Measurements from ENCODE around the gene SKIC8. TPM values are rescaled to one million over a fixed set of nuclear protein-coding genes. Genes with fewer than 3 reads are reported as not detected.

The SKIC8 gene
- total RNA-seq, 1 experiment from 2014 or later = 55.5 TPM

DNA sequence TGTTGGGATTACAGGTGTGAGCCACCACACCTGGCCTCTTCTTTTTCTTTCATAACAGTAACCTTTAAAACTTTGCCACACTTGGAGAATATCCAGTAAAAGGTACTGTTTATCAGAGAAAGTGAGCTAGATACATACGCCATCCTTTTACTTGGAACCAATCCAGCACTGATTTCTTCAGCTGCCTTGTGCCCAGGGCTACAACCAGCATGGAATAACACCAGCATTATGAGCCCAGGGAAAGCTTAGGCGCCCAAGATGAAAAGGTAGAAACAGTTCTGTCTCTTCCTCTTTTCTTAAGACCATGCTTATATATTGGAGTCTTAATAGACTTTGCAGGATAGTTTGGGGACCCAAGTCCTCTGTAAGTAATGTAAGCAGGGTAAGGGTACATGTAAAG, 8.4 kb downstream of the SKIC8 start:
- BruUV-seq (replicated peaks) = no TSS peak
- Histone ChIP-seq H3K4me3 (ENCODE audit: low read depth, low read length, poor library complexity, severe bottlenecking) (no peak overlapping the region), H3K36me3 (ENCODE audit: insufficient read depth, low read length, poor library complexity, severe bottlenecking) (peaks cover 28% of the 10 kb centered on the region), H3K27me3 (replicated peaks; ENCODE audit: insufficient read depth, low read depth, low read length, poor library complexity) (no peaks in the 10 kb centered on the region), H3K27ac (ENCODE audit: low read depth, low read length, poor library complexity, severe bottlenecking) (no peak overlapping the region), H3K4me1 (ENCODE audit: insufficient read depth, low read length, poor library complexity, severe bottlenecking) (no peaks in the 10 kb centered on the region), H3K9me3 (ENCODE audit: low read depth, low read length, poor library complexity, severe bottlenecking) (no peaks in the 10 kb centered on the region)
- ChIA-PET CTCF (no interaction called here), POLR2A (ENCODE audit: low non-redundant PET) (interaction anchor here (0.7 kb wide), 1 partner anchor 8 kb away, joined by 5 read pairs; the partner anchor contains the start of gene SKIC8)
- DNase-seq (ENCODE audit: low spot score) = no peak
- TF ChIP-seq CTCF (conservative IDR thresholded peaks at IDR 0.05; ENCODE audit: low read depth, low read length) (no peak), EZH2 (IDR thresholded peaks at IDR 0.05; ENCODE audit: borderline replicate concordance, low read depth, low read length, poor library complexity, severe bottlenecking) (no peak)
- intact Hi-C loops (cut with micrococcal nuclease; ENCODE audit: unreplicated experiment) = no loop called here

- no TSS peak for BruUV-seq (replicated peaks)
- H3K9me3 ChIP-seq (ENCODE audit: low read depth, low read length, poor library complexity, severe bottlenecking) = no peaks in the 10 kb centered on the region
- intact Hi-C loops (cut with micrococcal nuclease; ENCODE audit: unreplicated experiment) = no loop called here
- peaks cover 28% of the 10 kb centered on the region for H3K36me3 ChIP-seq (ENCODE audit: insufficient read depth, low read length, poor library complexity, severe bottlenecking)
- DNase-seq (ENCODE audit: low spot score) = no peak
- H3K27me3 ChIP-seq (replicated peaks; ENCODE audit: insufficient read depth, low read depth, low read length, poor library complexity) = no peaks in the 10 kb centered on the region
- ChIA-PET POLR2A (ENCODE audit: low non-redundant PET) (no interaction called here), CTCF (no interaction called here)
- TF ChIP-seq EZH2 (IDR thresholded peaks at IDR 0.05; ENCODE audit: borderline replicate concordance, low read depth, low read length, poor library complexity, severe bottlenecking) = no peak
- no peak for TF ChIP-seq CTCF (conservative IDR thresholded peaks at IDR 0.05; ENCODE audit: low read depth, low read length)
- H3K27ac ChIP-seq (ENCODE audit: low read depth, low read length, poor library complexity, severe bottlenecking) = no peak overlapping the region
- H3K4me1 ChIP-seq (ENCODE audit: insufficient read depth, low read length, poor library complexity, severe bottlenecking) = no peaks in the 10 kb centered on the region
- H3K4me3 ChIP-seq (ENCODE audit: low read depth, low read length, poor library complexity, severe bottlenecking) = no peak overlapping the region
Observed at GRCh38 chr15:78290222-78290621, 9.2 kb downstream of the SKIC8 start.

GRCh38 chr15:78284758-78285157, 14.7 kb downstream of the SKIC8 start:
- DNase-seq (ENCODE audit: low spot score) = no peak
- H3K27me3 ChIP-seq (replicated peaks; ENCODE audit: insufficient read depth, low read depth, low read length, poor library complexity) = no peaks in the 10 kb centered on the region
- peak; percentile 31; the same call in 1 of the 2 replicates for TF ChIP-seq CTCF (conservative IDR thresholded peaks at IDR 0.05; ENCODE audit: low read depth, low read length)
- no peak for TF ChIP-seq EZH2 (IDR thresholded peaks at IDR 0.05; ENCODE audit: borderline replicate concordance, low read depth, low read length, poor library complexity, severe bottlenecking)
- no peaks in the 10 kb centered on the region for H3K4me1 ChIP-seq (ENCODE audit: insufficient read depth, low read length, poor library complexity, severe bottlenecking)
- POLR2A ChIA-PET (ENCODE audit: low non-redundant PET) = no interaction called here
- intact Hi-C loops (cut with micrococcal nuclease; ENCODE audit: unreplicated experiment) = no loop called here
- peaks cover 23% of the 10 kb centered on the region for H3K36me3 ChIP-seq (ENCODE audit: insufficient read depth, low read length, poor library complexity, severe bottlenecking)
- no peaks in the 10 kb centered on the region for H3K9me3 ChIP-seq (ENCODE audit: low read depth, low read length, poor library complexity, severe bottlenecking)
- BruUV-seq (replicated peaks) = no TSS peak
- H3K4me3 ChIP-seq (ENCODE audit: low read depth, low read length, poor library complexity, severe bottlenecking) = no peak overlapping the region
- CTCF ChIA-PET = no interaction called here
- H3K27ac ChIP-seq (ENCODE audit: low read depth, low read length, poor library complexity, severe bottlenecking) = no peak overlapping the region

All from A673 (cell line).